Kidney epithelial cell (primary cell): ENCODE data around the gene FAM83C. TPM values are rescaled to one million over a fixed set of nuclear protein-coding genes. Genes with fewer than 3 reads are reported as not detected.

ENCODE experiments used
- DNase-seq: peaks from one replicate; pipeline ENCODE4 v3.0.0-alpha.2; 2010; ENCODE audit warnings: low read depth
- H3K27me3 ChIP-seq: 2 replicates; pipeline ENCODE4 v1.6.0; 2011; ENCODE audit warnings: low read length; ENCODE audit not compliant: control insufficient read depth, insufficient read depth
- H3K36me3 ChIP-seq: 2 replicates; pipeline ENCODE4 v1.5.1; 2011; ENCODE audit warnings: low read length; ENCODE audit not compliant: control insufficient read depth, insufficient read depth
- H3K4me3 ChIP-seq: 2 replicates; pipeline ENCODE4 v1.5.1; 2011; ENCODE audit warnings: low read depth, mild to moderate bottlenecking, control low read depth, low read length
- CTCF ChIP-seq: IDR thresholded peaks from 2 replicates; pipeline ENCODE4 v1.5.1; 2011; ENCODE audit warnings: mild to moderate bottlenecking, moderate library complexity, low read length, control low read depth, inconsistent platforms; ENCODE audit not compliant: insufficient read depth, poor library complexity, severe bottlenecking
- total RNA-seq: library from RNA; depleted of rRNA; stranded (reverse); fragments of >200 nt; gene quantifications from 2 replicates; pipeline ENCODE4 v1.2.3, GENCODE V29; 2015

FAM83C gene
- total RNA-seq, 1 donor from 2014 or later = not detected

- Histone ChIP-seq H3K4me3 (no peak overlapping the region), H3K27me3 (no peaks in the 10 kb centered on the region), H3K36me3 (peaks cover 1% of the 10 kb centered on the region)
- TF ChIP-seq CTCF = no peak
- DNase-seq = no peak
Measured at GRCh38 chr20:35303382-35303734, 11.1 kb upstream of the FAM83C start.

- no peak for DNase-seq
- H3K36me3 ChIP-seq = peaks cover 1% of the 10 kb centered on the region
- TF ChIP-seq CTCF = no peak
- H3K4me3 ChIP-seq = no peak overlapping the region
- H3K27me3 ChIP-seq = no peaks in the 10 kb centered on the region
Measured at GRCh38 chr20:35302421-35303335, 10.5 kb upstream of the FAM83C start.

GRCh38 chr20:35301426-35301825 lies 9.2 kb upstream of the FAM83C start:
- peaks cover 1% of the 10 kb centered on the region for H3K36me3 ChIP-seq
- TF ChIP-seq CTCF = no peak
- H3K4me3 ChIP-seq = no peak overlapping the region
- H3K27me3 ChIP-seq = no peaks in the 10 kb centered on the region
- DNase-seq = no peak

GRCh38 chr20:35300469-35301262 lies 8.4 kb upstream of the FAM83C start:
- H3K27me3 ChIP-seq = no peaks in the 10 kb centered on the region
- no peak overlapping the region for H3K4me3 ChIP-seq
- peaks cover 1% of the 10 kb centered on the region for H3K36me3 ChIP-seq
- TF ChIP-seq CTCF = no peak
- no peak for DNase-seq

- H3K36me3 ChIP-seq = peaks cover 1% of the 10 kb centered on the region
- TF ChIP-seq CTCF = no peak
- H3K27me3 ChIP-seq = no peaks in the 10 kb centered on the region
- no peak for DNase-seq
- H3K4me3 ChIP-seq = no peak overlapping the region
Measured at GRCh38 chr20:35299780-35300179, 7.6 kb upstream of the FAM83C start.
